Endodermal cell (in vitro differentiated cells): ENCODE measurements around the gene CDK3. TPM values are rescaled to one million over a fixed set of nuclear protein-coding genes. Genes with fewer than 3 reads are reported as not detected.
A peak's percentile ranks its signal among the peaks of the same experiment; 100 is the strongest.

Experiments used
- DNase-seq: peaks from one replicate; pipeline ENCODE4 v3.0.0-alpha.2; 2017
- H3K27ac ChIP-seq: 2 replicates; pipeline ENCODE4 v1.5.1; 2013; ENCODE audit warnings: mild to moderate bottlenecking, low read depth, low read length, moderate library complexity
- H3K27me3 ChIP-seq: 2 replicates; pipeline ENCODE4 v1.6.1; 2013; ENCODE audit warnings: mild to moderate bottlenecking, low read length, moderate library complexity; ENCODE audit not compliant: insufficient read depth, control insufficient read depth, poor library complexity, severe bottlenecking
- H3K36me3 ChIP-seq: 2 replicates; pipeline ENCODE4 v1.7.0; 2013; ENCODE audit warnings: mild to moderate bottlenecking, low read length, moderate library complexity; ENCODE audit not compliant: control insufficient read depth, insufficient read depth
- H3K4me1 ChIP-seq: one replicate; pipeline ENCODE4 v1.7.0; 2013; ENCODE audit warnings: low read length; ENCODE audit not compliant: control insufficient read depth, insufficient read depth
- H3K4me3 ChIP-seq: 2 replicates; pipeline ENCODE4 v1.5.1; 2013; ENCODE audit warnings: mild to moderate bottlenecking, low read length, moderate library complexity
- H3K9ac ChIP-seq: 2 replicates; pipeline ENCODE4 v1.6.1; 2013; ENCODE audit warnings: mild to moderate bottlenecking, low read length, moderate library complexity; ENCODE audit not compliant: poor library complexity, severe bottlenecking; ENCODE audit errors: extremely low read depth
- H3K9me3 ChIP-seq: 2 replicates; pipeline ENCODE4 v1.6.1; 2013; ENCODE audit warnings: mild to moderate bottlenecking, low read length, moderate library complexity; ENCODE audit not compliant: control insufficient read depth
- H3K27ac Mint-ChIP-seq: 2 replicates; pipeline ENCODE4 v1.8.0; 2020; ENCODE audit warnings: mixed read lengths
- H3K27me3 Mint-ChIP-seq: 2 replicates; pipeline ENCODE4 v1.8.0; 2021; ENCODE audit warnings: mild to moderate bottlenecking, mixed read lengths; ENCODE audit not compliant: insufficient read depth
- H3K36me3 Mint-ChIP-seq: 2 replicates; pipeline ENCODE4 v1.8.0; 2020; ENCODE audit warnings: low read depth, mixed read lengths
- H3K4me1 Mint-ChIP-seq: 2 replicates; pipeline ENCODE4 v1.8.0; 2020; ENCODE audit warnings: mixed read lengths
- H3K4me3 Mint-ChIP-seq: 2 replicates; pipeline ENCODE4 v1.8.0; 2020; ENCODE audit warnings: mild to moderate bottlenecking, moderate library complexity, mixed read lengths
- H3K9me3 Mint-ChIP-seq: 2 replicates; pipeline ENCODE4 v1.8.0; 2020; ENCODE audit warnings: mild to moderate bottlenecking, mixed read lengths
- whole genome bisulfite sequencing, 2 experiments: methylation state at CpG; one replicate each; pipeline versions ENCODE4 v1.1.5 to v1.1.7; 2013; ENCODE audit warnings: missing lambda C conversion rate in 2 of 2, mixed read lengths in 1 of 2; ENCODE audit not compliant: insufficient coverage in 1 of 2, insufficient read length in 1 of 2; 5-methylcytosine and 5-hydroxymethylcytosine counted together
- total RNA-seq, 2 donors: library from RNA; stranded (reverse); fragmentation: NEBNext Ultra II Directional in 1 of 2; extraction: Animal tissue kit (Norgen Biotek cat#: 25700) in 1 of 2; gene quantifications; 2 replicates in 1 of 2; 3 replicates in 1 of 2; pipeline ENCODE4 v1.2.1, GENCODE V29; 2021
- TF ChIP-seq, protein P1 (sequence below): fragments of 200-600 bp; sonication (generic); conservative IDR thresholded peaks from 2 replicates; pipeline ENCODE4 v1.5.0; 2021; ENCODE audit warnings: antibody characterized with exemption, mild to moderate bottlenecking

CDK3 gene
- total RNA-seq, 2 donors from 2014 or later = 7.3 to 11.7 TPM

DNA sequence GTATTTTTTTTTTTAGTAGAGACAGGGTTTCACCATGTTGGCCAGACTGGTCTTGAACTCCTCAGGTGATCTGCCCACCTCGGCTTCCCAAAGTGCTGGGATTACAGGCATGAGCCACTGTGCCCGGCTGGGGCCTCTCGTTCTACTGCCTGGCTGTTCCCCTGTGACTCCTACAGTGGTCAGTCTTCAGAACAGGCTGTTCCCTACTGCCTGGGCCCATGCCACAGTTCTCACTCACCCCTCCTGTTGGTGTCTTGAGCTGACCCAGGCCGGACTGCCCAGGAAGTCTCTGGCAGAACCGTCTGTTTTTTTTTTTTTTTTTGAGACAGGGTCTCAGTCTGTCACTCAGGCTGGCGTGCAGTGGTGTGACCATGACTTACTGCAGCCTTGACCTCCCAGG, 3.3 kb downstream of the CDK3 start:
- Histone ChIP-seq H3K27ac (no peak overlapping the region), H3K9me3 (no peaks in the 10 kb centered on the region), H3K9ac (no peak overlapping the region), H3K4me3 (no peak overlapping the region), H3K36me3 (peaks cover 11% of the 10 kb centered on the region), H3K27me3 (no peaks in the 10 kb centered on the region), H3K4me1 (no peaks in the 10 kb centered on the region)
- no peaks in the 10 kb centered on the region for H3K4me1 Mint-ChIP-seq
- DNase-seq = no peak
- H3K36me3 Mint-ChIP-seq = peaks cover 13% of the 10 kb centered on the region
- 89 to 100% methylated on average over 4 to 6 of the region's 6 CpGs for WGBS, 2 experiments
- no peaks in the 10 kb centered on the region for H3K9me3 Mint-ChIP-seq
- no peak overlapping the region for H3K27ac Mint-ChIP-seq
- no peaks in the 10 kb centered on the region for H3K27me3 Mint-ChIP-seq
- no peak overlapping the region for H3K4me3 Mint-ChIP-seq
- TF ChIP-seq, protein P1, sequence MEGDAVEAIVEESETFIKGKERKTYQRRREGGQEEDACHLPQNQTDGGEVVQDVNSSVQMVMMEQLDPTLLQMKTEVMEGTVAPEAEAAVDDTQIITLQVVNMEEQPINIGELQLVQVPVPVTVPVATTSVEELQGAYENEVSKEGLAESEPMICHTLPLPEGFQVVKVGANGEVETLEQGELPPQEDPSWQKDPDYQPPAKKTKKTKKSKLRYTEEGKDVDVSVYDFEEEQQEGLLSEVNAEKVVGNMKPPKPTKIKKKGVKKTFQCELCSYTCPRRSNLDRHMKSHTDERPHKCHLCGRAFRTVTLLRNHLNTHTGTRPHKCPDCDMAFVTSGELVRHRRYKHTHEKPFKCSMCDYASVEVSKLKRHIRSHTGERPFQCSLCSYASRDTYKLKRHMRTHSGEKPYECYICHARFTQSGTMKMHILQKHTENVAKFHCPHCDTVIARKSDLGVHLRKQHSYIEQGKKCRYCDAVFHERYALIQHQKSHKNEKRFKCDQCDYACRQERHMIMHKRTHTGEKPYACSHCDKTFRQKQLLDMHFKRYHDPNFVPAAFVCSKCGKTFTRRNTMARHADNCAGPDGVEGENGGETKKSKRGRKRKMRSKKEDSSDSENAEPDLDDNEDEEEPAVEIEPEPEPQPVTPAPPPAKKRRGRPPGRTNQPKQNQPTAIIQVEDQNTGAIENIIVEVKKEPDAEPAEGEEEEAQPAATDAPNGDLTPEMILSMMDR = no peak

DNA sequence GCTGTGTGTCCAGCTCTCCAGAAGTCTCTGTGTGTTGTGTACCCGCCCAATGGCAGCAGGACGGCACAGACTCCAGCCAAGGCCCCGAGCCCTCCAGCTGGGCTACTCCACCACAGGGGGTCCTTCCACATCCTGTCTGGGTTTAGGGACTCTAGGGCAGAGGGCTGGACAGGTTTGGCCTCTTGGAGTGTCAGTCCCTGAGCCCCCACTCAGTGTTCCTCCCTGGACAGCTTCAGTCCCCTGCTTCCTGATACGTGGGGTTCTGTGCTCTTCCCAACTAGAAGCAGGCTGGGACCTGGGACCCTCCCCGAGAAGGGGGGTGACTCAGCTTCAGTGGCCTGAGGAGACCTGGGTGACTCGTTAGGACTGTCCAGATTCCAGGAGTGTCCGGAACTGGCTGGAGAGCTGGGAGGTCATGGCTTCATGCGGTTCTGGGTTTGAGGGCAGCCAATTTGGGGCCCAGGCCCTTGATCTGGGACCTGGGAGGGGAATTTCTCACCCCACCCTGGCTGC, 4.2 kb downstream of the CDK3 start:
- H3K27ac Mint-ChIP-seq = peak overlapping the region; percentile 30
- no peaks in the 10 kb centered on the region for H3K9me3 Mint-ChIP-seq
- no peak overlapping the region for H3K27ac ChIP-seq
- H3K4me1 Mint-ChIP-seq = no peaks in the 10 kb centered on the region
- 84 to 88% methylated on average over 6 to 8 of the region's 8 CpGs for WGBS, 2 experiments
- H3K36me3 ChIP-seq = peaks cover 11% of the 10 kb centered on the region
- TF ChIP-seq, protein P1 = no peak
- H3K4me3 Mint-ChIP-seq = no peak overlapping the region
- H3K36me3 Mint-ChIP-seq = peaks cover 13% of the 10 kb centered on the region
- no peaks in the 10 kb centered on the region for H3K27me3 Mint-ChIP-seq
- no peak overlapping the region for H3K4me3 ChIP-seq
- no peaks in the 10 kb centered on the region for H3K4me1 ChIP-seq
- no peaks in the 10 kb centered on the region for H3K27me3 ChIP-seq
- no peak overlapping the region for H3K9ac ChIP-seq
- H3K9me3 ChIP-seq = no peaks in the 10 kb centered on the region
- DNase-seq = peak; percentile 57

DNA sequence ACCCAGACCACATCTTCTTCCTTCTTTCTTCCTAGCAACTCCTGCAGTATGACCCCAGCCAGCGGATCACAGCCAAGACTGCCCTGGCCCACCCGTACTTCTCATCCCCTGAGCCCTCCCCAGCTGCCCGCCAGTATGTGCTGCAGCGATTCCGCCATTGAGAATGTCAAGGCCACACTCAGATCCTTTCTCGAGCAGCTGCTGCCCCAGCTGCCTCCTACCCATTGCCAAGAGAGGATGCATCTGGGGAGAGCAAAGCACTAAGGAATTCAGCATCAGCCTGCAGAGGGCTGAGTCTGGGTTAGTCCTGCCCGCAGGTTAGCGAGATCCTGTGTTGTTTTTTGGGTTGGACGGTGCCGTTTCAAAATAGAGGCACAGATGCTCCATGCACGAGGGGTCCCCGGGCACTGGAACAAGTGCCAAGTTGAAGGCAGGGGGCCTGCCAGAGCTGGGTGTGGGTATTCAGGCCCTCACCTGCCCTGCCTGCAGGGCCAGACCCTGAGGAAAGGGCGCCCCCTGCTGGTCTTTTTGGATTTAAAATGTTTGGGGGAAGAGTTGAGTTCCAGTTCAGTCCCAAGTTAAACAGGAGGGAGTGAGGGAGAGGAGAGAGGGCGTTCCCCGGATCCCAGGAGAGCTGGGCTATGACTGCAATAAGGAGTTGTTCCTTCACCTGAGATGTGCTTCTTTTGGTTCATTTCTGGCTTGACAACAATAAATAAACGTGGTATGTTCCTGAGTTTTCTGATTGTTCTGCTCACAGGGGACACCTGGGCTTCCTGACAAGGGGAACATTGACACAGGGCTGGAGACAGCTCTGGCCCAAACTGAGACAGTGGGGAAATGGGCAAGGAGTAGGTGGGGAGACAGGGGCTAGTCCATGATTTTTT, 4.9 kb downstream of the CDK3 start:
- Histone ChIP-seq H3K9ac (peak overlapping the region; percentile 11), H3K9me3 (no peaks in the 10 kb centered on the region), H3K4me3 (no peak overlapping the region), H3K4me1 (no peaks in the 10 kb centered on the region), H3K27me3 (no peaks in the 10 kb centered on the region), H3K27ac (no peak overlapping the region), H3K36me3 (peaks cover 11% of the 10 kb centered on the region)
- Mint-ChIP-seq H3K27ac (peak overlapping the region; percentile 84), H3K9me3 (no peaks in the 10 kb centered on the region), H3K4me1 (no peaks in the 10 kb centered on the region), H3K4me3 (no peak overlapping the region), H3K27me3 (no peaks in the 10 kb centered on the region), H3K36me3 (peaks cover 13% of the 10 kb centered on the region)
- TF ChIP-seq, protein P1 = peak; percentile 91
- peak; percentile 99 for DNase-seq
- 78 to 79% methylated on average over 11 to 16 of the region's 16 CpGs for WGBS, 2 experiments
